ENCODE measurements around the gene PYDC2.

DNA sequence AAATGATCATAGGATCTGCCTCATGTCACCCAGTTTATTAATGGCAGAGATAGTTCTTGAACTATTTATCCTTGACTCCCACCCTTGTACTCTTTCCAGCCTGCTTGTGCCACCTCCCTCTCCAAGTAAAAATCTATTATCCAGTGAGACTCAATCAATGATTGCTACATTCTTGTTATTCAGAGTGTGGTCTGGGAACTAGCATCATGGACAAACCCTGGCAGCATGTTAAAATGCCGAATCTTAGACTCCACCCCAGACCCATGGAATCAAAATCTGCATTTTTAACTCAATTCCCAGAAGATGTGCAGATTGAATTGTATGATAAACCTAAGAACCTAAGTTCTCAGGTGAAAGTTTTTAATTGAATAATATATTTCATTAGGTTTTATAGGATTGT is 34.7 kb upstream of the PYDC2 start:
- TF ChIP-seq, protein P1, sequence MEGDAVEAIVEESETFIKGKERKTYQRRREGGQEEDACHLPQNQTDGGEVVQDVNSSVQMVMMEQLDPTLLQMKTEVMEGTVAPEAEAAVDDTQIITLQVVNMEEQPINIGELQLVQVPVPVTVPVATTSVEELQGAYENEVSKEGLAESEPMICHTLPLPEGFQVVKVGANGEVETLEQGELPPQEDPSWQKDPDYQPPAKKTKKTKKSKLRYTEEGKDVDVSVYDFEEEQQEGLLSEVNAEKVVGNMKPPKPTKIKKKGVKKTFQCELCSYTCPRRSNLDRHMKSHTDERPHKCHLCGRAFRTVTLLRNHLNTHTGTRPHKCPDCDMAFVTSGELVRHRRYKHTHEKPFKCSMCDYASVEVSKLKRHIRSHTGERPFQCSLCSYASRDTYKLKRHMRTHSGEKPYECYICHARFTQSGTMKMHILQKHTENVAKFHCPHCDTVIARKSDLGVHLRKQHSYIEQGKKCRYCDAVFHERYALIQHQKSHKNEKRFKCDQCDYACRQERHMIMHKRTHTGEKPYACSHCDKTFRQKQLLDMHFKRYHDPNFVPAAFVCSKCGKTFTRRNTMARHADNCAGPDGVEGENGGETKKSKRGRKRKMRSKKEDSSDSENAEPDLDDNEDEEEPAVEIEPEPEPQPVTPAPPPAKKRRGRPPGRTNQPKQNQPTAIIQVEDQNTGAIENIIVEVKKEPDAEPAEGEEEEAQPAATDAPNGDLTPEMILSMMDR (IDR thresholded peaks at IDR 0.05): no peak
- TF ChIP-seq POLR2A (IDR thresholded peaks at IDR 0.05): no peak
